HG03460 (cell line): ENCODE results near the gene DENND6B.

Source experiments
- ATAC-seq: cut with Tn5 transposase; IDR thresholded peaks from one replicate; pipeline ENCODE4 v1.9.1; 2021; ENCODE audit not compliant: unreplicated experiment

The DENND6B gene

GRCh38 chr22:50289942-50290630, 36.7 kb downstream of the DENND6B start:
- ATAC-seq = no peak

DNA sequence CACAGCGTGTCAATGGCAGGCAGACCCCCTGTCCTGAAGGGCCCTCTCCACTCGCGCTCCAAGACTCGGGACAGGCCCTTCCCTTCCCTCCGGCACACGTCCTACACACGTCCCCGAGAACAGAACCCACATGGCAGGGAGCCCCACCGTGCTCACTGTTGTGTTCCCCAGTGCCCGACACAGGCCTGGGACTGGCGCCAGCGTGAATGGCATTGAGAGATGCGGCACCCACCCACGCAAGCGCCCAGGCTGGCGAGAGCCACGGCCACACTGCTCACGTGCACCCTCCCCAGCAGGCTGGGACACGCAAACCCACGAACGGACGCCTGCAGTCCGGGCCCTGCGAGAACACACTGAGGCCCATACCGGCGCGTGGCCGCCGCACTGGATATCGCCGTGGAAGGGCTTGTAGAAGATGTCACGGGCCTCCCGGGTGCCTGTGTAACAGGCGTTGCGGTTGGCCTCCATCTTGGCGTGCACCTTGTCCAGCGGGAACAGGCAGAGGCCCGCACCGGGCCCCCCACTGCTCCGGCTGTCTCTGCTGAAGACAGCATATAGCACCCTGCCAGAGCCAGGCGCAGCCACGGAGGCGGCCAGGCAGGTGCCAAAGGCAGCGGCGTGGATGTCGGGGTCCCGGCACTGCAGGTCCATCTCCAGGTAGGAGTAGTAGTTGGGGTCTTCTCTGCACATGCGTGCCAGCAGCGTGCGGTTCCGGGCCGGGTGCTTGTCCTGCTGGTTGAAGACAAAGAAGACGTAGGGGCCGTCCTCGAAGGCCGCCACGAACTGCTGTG, 37.5 kb downstream of the DENND6B start:
- ATAC-seq = no peak

DNA sequence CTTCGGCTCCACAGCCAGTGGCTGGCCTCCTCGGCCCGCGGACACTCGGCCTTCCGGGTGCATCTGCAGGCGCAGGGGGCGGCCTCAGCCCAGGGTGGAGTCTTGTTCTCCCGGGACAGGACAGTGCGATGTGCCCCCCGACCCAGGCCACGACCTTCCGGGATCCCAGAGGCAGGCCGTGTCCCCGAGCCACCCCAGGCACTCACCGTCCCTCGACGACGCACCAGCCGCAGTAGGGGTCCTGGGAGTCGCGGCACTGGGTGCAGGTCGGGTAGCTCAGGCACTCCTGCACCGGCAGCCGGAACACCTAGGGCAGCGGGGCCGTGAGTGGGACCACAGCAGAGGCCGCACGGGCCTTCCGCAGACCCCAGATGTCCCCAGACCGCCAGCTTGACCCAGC, 39.1 kb downstream of the DENND6B start:
- ATAC-seq = no peak

DNA sequence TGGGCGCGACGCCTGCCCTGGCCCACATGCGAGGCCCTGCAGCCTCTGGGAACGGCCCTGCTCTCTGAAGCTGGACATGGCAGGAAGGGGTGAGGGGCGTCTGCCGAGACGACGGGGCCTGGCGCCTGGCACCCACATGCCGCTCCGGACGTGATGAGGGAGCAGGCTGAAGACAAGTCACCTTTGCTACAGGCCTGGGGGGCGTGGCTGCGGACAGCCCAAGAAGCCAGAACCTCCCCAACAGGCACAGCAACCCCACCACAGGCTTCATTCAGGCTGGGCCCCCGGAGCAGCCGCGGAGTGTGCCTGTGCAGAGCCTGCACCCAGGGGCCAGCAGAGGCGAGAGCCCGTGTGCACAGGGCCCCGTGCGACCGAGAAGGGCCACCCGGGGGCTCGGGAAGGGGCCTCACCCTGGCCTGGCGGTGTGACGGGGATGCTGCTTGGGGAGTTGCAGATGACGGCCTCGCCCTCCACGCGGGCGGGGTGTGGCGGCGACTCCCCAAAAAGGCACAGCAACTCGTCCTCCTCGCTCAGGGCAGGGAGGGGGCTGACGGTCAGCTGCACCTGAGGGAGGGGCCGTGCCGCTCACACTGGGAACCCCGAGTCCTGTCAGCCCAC, 40.0 kb downstream of the DENND6B start:
- no peak for ATAC-seq

DNA sequence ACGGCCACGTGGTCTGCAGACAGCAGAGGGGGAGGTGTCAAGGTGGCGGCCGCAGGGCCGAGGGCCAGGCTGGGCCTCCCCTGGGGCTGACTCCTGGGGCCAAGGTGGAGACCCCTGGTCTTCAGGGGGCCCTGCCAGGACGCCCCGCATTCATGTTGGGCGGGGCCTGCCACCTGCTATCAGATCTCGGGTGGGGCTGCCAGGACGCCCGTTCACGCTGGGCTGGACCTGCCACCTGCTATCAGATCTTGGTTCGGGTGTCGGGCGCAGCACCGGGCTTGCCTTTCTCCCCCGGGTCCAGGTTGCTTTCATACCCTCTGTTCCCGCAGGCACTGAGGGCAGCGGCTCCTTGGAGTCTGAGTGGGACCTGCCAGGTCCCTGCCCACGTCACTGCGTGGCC, 40.5 kb downstream of the DENND6B start:
- ATAC-seq = no peak

DNA sequence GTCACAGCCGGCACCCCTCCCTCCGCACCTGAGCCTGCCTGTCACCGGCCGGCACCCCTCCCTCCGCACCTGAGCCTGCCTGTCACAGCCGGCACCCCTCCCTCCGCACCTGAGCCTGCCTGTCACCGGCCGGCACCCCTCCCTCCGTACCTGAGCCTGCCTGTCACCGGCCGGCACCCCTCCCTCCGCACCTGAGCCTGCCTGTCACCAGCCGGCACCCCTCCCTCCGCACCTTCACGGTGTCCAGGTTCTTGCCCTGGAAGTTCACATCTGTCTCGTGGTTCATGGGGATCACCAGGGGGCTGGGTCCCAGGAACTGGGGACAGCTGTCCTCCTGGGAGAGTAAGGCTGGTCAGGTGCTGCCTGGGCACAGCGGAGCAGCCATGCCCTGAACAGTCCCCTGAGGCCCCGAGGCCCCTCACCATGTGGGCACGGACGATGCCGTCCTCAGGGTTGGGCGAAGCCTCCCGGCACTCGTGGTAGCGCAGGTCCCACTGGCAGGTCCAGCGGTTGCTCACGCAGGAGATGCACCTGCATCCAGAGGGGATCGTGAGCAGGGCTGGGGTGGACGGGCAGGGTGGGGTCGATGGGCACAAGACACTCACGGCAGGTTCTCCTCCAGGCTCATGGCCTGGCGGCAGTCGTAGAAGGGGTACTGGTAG, 41.1 kb downstream of the DENND6B start:
- no peak for ATAC-seq

DNA sequence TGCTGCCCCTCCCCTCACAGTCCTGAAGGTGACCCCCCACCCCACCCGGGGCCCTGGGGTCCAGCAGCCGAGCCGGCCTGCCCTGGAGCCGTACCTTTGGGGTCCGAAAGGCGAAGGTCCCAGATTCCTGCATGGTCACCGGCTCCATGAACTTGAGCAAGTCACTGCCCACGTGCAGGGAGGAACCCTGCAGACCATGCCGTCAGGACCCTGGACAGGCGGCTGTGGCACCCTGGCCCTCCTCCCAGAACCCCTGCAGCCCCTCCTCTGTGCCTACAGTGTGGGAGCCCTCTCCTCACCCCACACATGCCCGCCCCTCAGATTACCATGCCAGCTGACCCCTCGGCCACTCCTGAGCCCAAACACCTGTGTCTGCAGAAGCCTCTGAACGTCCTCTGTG, 42.3 kb downstream of the DENND6B start:
- ATAC-seq = no peak

- no peak for ATAC-seq
Measured at GRCh38 chr22:50283821-50284220, 43.0 kb downstream of the DENND6B start.

DNA sequence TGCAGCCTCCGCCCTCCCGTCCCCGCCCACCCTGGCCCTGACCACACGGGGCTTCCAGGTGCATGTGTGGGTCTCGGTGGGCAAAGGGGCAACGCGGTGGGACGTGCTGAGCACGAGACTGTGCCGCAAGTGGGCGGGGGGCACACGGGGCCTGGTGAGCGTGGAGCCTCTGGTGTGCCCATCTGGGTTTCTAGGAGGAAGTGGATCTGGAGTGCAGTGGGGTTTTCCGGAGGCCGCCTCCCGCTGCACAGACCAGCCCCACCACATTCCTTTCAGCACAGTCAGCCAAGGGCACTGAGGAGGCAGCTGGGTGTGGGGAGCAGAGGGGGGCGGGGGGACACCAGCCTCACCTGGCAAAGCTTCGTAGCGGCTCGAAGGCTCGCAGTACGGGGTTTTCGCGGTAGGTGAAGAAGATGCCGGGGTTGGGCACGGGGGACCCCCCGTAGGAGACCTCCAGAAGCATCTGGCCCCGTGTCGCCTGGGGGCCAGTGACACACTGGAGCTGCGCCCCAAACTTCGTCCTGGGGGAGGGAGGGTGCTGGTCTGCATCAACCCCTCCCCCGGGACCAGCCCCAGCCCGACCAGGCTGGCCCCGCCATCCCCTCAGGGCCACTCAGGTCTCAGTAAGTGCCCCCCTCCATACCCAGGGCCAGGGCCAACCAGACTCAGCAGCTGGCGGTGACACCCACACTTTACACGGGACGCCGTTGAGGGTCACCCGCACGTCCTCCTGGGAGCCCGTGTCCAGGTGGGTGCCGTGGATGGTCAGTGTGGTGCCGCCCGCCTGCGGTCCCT, 44.3 kb downstream of the DENND6B start:
- no peak for ATAC-seq

- no peak for ATAC-seq
Measured at GRCh38 chr22:50281957-50282356, 44.9 kb downstream of the DENND6B start.

DNA sequence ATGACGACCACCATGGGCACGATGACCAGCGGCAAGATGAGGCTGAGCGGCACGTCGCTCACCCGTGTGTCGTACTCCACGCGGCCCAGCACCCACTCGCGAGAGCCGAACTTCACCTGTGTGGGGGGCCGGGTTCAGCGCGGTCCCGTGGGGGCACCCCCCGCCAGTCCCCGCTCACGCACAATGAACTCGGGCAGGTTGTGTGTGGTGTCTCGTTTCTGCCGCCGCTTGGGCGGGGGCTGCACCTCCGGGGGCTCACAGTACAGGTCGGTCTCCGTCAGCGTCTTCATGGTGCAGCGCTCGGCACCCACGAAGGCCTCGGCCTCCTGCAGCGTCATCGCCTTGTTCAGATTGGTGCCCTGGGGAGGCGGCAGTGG, 45.4 kb downstream of the DENND6B start:
- no peak for ATAC-seq

DNA sequence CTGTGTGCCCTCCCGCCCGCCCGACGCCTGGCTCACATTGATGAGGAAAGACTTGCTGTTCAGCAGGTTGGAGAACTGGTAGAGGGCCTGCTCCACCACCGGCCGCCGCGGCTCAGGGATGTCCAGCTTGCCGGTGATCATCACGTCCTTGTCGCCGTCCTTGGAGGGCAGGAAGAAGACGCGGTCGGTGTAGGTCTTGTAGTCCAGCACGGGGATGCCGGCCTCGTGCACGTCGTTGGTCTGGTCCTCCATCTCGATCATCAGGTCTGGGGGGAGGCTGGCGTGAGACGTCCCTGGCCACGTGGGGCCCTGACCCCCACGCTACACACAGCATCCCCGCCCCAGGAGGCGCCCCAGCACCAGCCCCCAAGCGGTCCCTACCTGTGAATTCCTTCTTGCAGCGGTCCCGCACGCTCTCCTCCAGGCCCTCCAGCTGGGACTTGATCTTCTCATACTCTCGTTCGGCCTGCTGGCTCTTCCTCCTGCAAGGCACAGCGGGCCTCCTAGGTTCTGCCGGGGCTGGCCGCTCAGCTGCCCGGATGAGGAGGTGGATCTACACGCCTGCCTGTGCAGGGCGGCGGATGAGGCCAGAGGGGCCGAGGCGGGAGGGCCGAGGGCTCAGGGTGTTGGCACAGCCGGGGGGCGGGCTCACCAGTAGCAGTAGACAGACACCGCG, 46.0 kb downstream of the DENND6B start:
- no peak for ATAC-seq

DNA sequence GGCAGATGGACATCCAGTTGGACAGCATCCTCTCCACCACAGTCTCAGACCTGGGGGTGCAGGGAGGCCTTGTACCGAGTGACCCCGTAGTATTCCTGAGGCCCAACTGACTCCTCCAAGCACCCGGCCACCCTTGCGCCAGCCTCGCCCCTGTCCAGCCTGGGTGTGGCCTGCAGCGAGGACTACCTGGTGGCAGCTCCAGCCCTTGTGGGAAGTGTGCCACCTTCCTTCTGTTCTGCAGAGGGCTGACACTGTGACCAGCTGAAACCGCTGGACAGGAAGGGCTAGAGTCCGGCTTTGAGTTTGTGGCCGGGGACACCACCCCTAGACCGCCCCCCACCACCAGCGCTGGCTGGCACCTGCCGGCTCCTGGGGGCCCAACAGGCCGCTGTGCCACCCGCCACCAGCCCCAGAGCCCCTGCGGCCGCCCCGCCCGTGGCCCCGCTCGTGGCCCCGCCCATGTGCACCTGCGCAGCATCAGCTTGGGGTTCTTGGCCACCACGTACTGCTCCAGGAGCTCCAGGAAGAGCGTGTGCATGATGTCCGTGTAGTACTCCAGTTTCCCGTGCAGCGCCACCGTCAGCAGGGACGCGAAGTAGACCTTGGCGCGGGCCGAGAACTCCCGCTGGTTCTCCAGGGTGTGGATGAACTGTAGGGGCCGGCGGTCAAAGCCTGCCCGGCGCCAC, 46.6 kb downstream of the DENND6B start:
- ATAC-seq = no peak

- no peak for ATAC-seq
Measured at GRCh38 chr22:50278956-50279619, 47.7 kb downstream of the DENND6B start.

DNA sequence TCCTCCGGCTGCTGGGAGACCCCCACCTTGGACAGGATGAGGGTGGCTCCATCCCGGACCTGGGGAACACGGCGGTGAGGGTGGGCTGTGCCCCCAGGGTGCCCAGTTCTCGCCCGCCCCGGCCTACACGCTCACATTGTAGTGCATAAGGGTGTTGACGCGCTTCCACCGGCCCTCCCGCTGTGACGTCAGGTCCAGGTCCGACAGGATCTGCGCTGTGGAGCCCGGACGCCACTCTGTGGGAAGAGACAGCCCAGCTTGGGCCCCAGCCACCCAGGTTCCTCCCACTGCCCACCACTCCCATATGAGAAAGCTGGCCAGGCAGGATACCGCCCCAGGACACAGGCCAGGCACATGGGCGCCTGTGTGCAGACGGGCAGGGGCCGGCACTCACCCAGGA, 48.4 kb downstream of the DENND6B start:
- no peak for ATAC-seq

DNA sequence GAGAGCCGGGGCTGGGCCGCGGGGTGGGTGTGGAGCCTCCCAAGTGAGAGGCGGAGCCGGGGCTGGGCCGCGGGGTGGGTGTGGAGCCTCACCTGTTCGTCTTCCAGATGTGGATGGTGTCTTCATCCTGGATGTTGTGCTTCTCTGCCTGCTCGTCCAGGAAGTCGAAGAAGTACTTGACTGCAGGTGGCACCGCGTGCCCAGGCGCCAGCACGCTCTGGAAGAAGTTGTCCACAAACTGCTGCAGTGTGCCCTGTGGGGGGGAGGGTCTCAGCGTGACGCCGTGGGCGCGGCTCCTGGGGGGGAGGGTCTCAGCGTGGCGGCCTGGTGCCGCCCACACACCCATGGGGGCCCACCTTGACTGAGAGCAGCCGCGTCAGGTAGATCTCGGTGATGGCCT, 49.1 kb downstream of the DENND6B start:
- ATAC-seq = no peak

DNA sequence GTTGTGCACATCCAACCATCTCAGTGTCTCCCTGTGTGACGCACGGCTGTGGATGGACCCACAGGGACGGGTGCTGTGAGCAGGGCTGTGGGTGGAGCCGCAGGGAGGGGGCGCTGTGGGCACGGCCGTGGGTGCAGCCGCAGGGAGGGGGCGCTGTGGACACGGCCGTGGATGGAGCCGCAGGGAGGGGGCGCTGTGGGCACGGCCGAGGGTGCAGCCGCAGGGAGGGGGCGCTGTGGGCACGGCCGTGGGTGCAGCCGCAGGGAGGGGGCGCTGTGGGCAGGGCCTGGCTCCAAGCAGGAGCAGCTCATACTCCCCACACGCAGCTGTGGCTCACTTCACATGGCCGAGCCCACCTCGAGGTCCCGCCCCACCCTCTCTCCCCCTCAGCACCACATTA, 50.7 kb downstream of the DENND6B start:
- no peak for ATAC-seq

DNA sequence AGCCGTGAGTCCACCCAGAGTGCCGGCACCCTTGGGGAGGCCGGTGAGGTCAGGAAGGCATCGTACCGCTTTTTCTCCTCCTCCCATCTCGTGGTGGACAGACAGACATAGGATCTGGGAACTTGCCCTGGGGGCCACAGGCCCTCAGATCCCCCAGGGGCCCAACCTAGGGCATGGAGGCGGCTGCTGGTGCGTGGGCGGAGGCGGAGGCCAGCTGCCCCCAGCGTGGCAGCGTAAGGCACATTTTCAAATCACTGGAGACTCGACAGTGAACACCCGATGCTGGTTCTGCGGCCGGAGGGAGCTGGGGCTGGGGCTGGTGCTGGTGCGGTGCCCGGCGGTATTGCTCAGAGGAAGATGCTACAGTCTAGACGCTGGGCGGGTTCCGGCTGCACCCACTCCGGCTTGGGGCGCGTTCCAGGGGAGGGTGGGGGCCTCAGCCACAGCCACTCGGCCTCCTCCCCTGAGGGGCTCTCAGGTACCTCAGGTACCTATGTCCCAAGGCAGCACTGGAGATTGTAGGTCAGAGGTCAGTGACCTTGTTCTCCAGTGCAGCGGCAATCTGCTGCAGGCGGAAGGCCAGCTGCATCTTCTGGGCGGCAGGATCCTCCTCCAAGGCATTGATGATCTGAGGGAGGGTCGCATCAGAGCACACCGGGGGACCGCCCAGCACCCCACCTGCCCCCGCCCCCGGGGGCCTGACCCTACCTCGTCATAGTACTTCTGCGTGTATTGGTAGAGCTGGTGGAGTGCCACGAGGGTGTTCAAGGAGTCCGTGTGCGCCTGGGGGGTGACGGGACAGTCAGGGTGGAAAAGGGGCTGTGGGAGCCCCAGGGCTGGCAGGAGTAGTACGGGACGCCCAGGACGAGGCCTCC, 51.4 kb downstream of the DENND6B start:
- no peak for ATAC-seq
